ENCODE results near the gene SDR9C7.

SDR9C7 gene

GRCh38 chr12:56873382-56873781 is 60.8 kb downstream of the SDR9C7 start:
- DNase-seq (ENCODE audit: low read depth) = no peak

Measured in stromal cell of bone marrow (primary cell).